Uterus (tissue), 4 donors: ENCODE measurements around the gene GAA. TPM values are rescaled to one million over a fixed set of nuclear protein-coding genes. Genes with fewer than 3 reads are reported as not detected.

Experiments
- DNase-seq, 2 donors: peaks; one replicate each; pipeline ENCODE4 v3.0.0-alpha.2; 2019 to 2020
- H3K27ac ChIP-seq, 2 donors: fragments of 200-600 bp; sonication (generic); 1 replicate in 1 of 2; 2 replicates in 1 of 2; pipeline ENCODE4 v1.5.1; 2016 to 2018
- H3K27me3 ChIP-seq, 2 donors: fragments of 200-600 bp; sonication (generic); one replicate each; pipeline ENCODE4 v1.5.1; 2018 to 2019; ENCODE audit warnings: control low read depth in 1 of 2
- H3K36me3 ChIP-seq, 2 donors: fragments of 200-600 bp; sonication (generic); one replicate each; pipeline ENCODE4 v1.5.1; 2019; ENCODE audit warnings: control low read depth in 1 of 2
- H3K4me1 ChIP-seq, 2 donors: fragments of 200-600 bp; sonication (generic); one replicate each; pipeline ENCODE4 v1.5.1; 2018 to 2019; ENCODE audit warnings: control low read depth in 1 of 2
- H3K4me3 ChIP-seq, 2 donors: fragments of 200-600 bp; sonication (generic); 1 replicate in 1 of 2; 2 replicates in 1 of 2; pipeline ENCODE4 v1.5.1; 2018 to 2019; ENCODE audit warnings: mild to moderate bottlenecking in 1 of 2
- H3K9me3 ChIP-seq, 2 donors: fragments of 200-600 bp; sonication (generic); one replicate each; pipeline ENCODE4 v1.5.1; 2019; ENCODE audit warnings: control low read depth in 1 of 2
- CTCF ChIP-seq, 4 experiments: fragments of 200-600 bp in 2 of 4; fragments of 450-650 bp in 2 of 4; sonication (generic) in 2 of 4; IDR thresholded peaks; one replicate each; pipeline ENCODE4 v1.5.1; 2016 to 2019; ENCODE audit warnings: antibody characterized with exemption in 4 of 4, mild to moderate bottlenecking in 2 of 4, moderate library complexity in 1 of 4
- POLR2A ChIP-seq, 2 donors: fragments of 450-650 bp; IDR thresholded peaks; one replicate each; pipeline ENCODE4 v1.6.1; 2016; ENCODE audit warnings: antibody characterized with exemption in 2 of 2, mild to moderate bottlenecking in 1 of 2, moderate library complexity in 1 of 2
- intact Hi-C: fragments of 100-400 bp; cut with DNase I; formaldehyde crosslinking; loops from one replicate; pipeline ENCODE4 v1.15.1; 2023; ENCODE audit warnings: low total_unique reads
- total RNA-seq, 4 donors: library from RNA; depleted of rRNA in 3 of 4; stranded (reverse); fragments of >200 nt in 3 of 4; gene quantifications; one replicate each; pipeline versions ENCODE4 v1.1.0 to v1.2.4, GENCODE V29; 2014 to 2023
- donor health status: DM: yes; HTN: yes; CAD: no.

GAA gene
- total RNA-seq, 4 donors from 2014 or later, result 23.1 to 48.3 (median 35.6) TPM

GRCh38 chr17:80119271-80119791 is 17.9 kb downstream of the GAA start:
- Histone ChIP-seq H3K27me3 (no peaks in the 10 kb centered on the region), H3K4me3 (no peak overlapping the region), H3K36me3 (no peaks in the 10 kb centered on the region), H3K4me1 (no peaks in the 10 kb centered on the region), H3K9me3 (no peaks in the 10 kb centered on the region), H3K27ac (no peak overlapping the region)
- intact Hi-C loops, result no loop called here
- DNase-seq, result no peak
- no peak for TF ChIP-seq CTCF (IDR thresholded peaks at IDR 0.05)
- TF ChIP-seq POLR2A (IDR thresholded peaks at IDR 0.05), result no peak

DNA sequence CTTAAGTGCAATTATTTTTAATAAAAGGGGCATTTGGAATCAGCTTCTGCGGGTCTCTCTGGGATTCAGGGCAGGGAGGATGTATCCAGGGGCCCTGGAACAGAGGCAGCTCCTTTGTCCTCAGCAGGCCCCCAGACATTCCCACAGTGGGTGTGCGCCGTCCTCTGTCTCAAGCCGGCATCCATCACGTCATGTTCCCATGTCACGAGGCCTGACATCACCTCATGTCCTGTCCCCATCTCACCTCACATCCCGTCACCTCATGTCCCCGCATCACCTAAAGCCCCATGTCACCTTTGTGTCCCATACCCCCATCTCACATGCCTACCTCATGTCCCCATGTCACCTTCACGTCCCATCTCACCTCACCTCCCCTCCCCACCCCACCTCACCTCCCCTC is 18.5 kb downstream of the GAA start:
- Histone ChIP-seq H3K36me3 (no peaks in the 10 kb centered on the region), H3K27ac (no peak overlapping the region), H3K4me3 (no peak overlapping the region), H3K27me3 (no peaks in the 10 kb centered on the region), H3K4me1 (no peaks in the 10 kb centered on the region), H3K9me3 (no peaks in the 10 kb centered on the region)
- intact Hi-C loops, result no loop called here
- no peak for DNase-seq
- TF ChIP-seq POLR2A (IDR thresholded peaks at IDR 0.05) (no peak), CTCF (IDR thresholded peaks at IDR 0.05) (no peak)

- intact Hi-C loops, result no loop called here
- TF ChIP-seq POLR2A (IDR thresholded peaks at IDR 0.05) (no peak), CTCF (IDR thresholded peaks at IDR 0.05) (no peak)
- DNase-seq, result no peak
- H3K27me3 ChIP-seq, result no peaks in the 10 kb centered on the region
- H3K4me1 ChIP-seq, result no peaks in the 10 kb centered on the region
- H3K4me3 ChIP-seq, result no peak overlapping the region
- no peaks in the 10 kb centered on the region for H3K9me3 ChIP-seq
- no peak overlapping the region for H3K27ac ChIP-seq
- H3K36me3 ChIP-seq, result no peaks in the 10 kb centered on the region
Observed at GRCh38 chr17:80122026-80122575, 20.7 kb downstream of the GAA start.

DNA sequence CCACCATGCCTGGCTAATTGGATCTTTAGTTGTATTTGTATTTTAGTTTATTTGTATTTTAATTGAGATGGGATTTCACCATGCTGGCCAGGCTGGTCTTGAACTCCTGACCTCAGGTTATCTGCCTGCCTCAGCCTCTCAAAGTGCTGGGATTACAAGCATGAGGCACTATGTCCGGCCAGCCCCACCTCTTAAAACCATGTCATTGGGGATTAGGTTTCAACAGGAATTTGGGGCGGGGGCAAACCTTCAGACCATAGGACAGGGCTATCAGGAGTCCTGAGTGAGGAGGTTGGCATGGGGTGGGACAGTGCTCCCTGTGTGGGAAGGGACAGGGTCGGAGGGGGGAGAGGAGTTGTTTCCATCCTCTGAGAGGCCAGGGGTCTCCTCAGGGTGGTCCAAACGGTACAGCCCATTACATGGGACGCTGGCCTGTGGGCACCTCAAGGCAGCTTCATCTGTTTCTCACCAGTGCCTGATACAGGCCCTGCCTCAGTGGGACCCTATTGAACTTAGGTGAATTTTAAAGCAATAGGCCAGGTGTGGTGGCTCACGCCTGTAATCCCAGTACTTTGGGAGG is 21.6 kb downstream of the GAA start:
- Histone ChIP-seq H3K27ac (no peak overlapping the region), H3K9me3 (no peaks in the 10 kb centered on the region), H3K27me3 (no peaks in the 10 kb centered on the region), H3K4me1 (no peaks in the 10 kb centered on the region), H3K36me3 (no peaks in the 10 kb centered on the region), H3K4me3 (no peak overlapping the region)
- TF ChIP-seq POLR2A (IDR thresholded peaks at IDR 0.05) (no peak), CTCF (IDR thresholded peaks at IDR 0.05) (no peak)
- intact Hi-C loops, result no loop called here
- no peak for DNase-seq

DNA sequence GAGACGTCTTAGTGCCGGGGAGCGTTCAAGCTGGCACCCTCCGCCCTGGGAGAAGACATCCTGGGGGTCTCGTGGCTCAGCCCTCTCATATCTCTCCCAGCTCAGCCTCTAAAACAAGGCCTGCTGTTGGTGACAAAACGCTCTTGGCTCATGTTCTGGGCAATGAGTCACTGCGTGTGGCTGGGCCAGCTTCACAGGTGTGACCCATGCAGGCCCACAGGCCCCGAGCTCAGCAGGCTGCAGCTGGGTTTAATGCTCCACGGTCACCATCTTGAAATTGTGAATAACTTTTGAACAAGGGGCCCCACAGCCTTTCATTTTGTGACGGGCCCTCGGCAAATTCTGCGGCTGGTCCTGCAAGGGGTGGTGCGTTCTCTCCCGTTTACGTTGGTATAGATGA is 22.4 kb downstream of the GAA start:
- TF ChIP-seq CTCF (IDR thresholded peaks at IDR 0.05), result no peak
- TF ChIP-seq POLR2A (IDR thresholded peaks at IDR 0.05), result no peak
- Histone ChIP-seq H3K9me3 (no peaks in the 10 kb centered on the region), H3K4me1 (no peaks in the 10 kb centered on the region), H3K36me3 (no peaks in the 10 kb centered on the region), H3K27ac (no peak overlapping the region), H3K4me3 (no peak overlapping the region), H3K27me3 (no peaks in the 10 kb centered on the region)
- intact Hi-C loops, result no loop called here
- DNase-seq, result no peak
